HG03457 (cell line): ENCODE data around the gene MMEL1.

Experiments
- ATAC-seq: cut with Tn5 transposase; IDR thresholded peaks from one replicate; pipeline ENCODE4 v1.9.1; 2021; ENCODE audit warnings: moderate number of reproducible peaks; ENCODE audit not compliant: unreplicated experiment

Gene MMEL1

DNA sequence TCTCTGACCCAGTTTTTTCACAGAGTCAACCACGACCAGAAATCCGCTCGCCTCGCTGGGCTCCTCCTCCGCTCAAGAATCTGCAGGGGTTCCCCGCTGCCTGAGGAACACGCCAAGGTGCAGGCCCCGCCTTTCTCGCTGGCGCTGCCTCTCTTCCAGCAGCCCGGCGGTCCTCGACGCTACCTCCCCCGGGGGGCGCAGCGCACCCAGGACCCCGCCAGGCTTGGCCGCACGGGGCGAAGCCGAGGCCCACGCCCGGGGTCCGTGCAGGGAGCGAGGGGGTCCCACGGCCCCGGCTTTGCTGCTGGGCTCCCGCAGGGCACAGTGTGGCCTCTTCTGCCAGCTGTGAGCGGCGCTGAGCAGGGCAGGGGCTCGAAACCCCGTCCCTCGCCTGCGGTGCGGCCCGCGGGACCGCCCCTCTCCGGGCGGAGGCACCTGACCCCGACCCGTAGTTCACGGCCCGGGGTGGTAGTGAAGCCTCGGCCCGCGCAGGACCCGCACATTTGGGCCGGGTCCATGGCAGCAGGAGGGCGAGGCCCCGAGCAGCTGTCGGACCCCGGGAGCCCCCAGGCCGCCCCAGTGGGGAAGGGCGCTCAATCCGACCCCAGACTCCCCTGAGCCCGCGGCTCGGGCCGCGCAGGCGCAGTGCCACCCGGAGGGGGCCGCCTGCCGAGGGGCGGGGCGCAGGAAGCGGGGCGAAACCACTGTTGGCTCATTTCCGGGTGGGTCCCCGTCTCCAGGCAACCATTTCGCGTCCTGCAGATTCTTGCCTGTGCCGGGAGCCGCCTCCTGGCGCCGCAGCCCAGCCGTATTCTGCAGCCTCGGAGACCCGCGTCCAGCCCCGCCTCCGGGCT, 10.0 kb upstream of the MMEL1 start:
- ATAC-seq, result peak; percentile 60

DNA sequence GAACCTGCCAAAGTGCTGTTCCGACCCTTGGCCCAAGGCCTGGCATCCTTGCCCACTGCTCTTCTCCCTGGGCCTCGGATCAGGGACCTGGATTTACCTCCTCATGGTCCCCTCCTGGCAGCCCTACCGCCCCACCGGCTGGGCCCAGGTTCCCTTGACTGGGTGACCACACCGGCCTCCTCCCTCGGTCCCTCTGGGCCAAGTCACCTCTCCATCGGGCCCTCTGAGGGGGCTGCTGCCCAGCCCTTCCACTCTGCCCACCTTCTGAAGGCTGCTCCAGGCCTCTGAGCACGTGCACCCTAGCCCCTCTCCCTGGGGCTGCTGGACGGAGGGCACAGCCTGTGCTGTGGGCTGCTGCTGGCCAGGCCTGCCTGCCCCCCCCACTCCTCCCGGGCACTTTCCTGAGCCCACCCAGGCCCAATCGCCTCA, 9.3 kb upstream of the MMEL1 start:
- no peak for ATAC-seq

DNA sequence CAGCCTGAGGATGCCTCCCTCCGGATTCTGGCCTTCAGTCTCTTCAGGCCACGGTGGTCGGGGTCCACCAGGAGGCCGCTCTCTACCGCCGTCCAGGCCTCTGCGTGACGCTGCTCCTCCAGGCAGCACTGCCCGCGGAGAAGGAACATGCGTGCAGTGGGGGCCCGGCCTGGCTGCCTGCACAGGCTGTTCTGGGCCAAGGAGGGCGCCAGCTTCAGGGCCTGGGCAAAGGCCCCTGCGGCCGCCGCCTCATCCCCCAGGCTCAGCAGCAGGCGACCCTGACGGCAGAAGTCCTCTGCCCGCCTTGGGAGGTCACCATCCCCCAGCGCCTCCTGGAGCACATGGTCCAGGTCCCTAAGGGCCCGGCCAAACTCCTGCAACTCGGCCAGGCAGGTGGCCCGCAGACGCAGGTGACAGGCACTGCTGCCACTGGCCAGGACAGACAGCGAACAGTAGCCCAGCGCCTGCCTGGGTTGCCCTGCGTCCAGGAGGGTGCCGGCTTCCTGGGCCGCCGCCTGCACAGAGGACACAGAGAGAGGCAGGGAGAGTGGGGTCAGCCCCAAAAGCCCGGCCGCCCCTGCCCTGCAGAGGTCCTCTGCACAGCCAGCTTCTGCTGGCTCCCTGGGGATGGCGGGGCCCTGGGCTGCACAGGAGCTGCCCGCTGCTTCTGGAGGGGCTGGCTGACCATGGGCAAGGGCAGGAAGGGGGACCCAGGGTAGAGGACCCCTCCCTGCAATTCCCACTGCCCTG, 8.7 kb upstream of the MMEL1 start:
- ATAC-seq, result no peak

DNA sequence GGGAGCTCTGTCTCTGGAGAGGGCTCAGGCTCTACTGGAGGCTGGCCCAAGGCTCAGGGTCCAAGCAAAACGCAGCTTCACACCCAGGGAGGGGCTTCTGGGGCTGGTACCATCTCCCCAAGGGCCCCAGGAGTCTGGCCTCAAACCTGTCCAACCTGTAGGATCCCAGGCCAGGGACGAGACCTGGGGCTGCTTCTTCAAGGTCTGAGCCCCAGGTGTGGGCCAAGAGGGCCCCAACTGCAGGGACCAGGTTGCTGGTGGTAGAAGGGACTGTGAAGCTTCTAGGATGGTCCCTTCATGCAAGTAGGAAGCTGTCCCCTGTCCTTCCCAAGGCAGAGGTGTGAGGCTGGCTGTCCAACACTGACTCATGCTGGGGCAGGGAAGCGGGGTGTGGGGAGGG, 7.8 kb upstream of the MMEL1 start:
- no peak for ATAC-seq

DNA sequence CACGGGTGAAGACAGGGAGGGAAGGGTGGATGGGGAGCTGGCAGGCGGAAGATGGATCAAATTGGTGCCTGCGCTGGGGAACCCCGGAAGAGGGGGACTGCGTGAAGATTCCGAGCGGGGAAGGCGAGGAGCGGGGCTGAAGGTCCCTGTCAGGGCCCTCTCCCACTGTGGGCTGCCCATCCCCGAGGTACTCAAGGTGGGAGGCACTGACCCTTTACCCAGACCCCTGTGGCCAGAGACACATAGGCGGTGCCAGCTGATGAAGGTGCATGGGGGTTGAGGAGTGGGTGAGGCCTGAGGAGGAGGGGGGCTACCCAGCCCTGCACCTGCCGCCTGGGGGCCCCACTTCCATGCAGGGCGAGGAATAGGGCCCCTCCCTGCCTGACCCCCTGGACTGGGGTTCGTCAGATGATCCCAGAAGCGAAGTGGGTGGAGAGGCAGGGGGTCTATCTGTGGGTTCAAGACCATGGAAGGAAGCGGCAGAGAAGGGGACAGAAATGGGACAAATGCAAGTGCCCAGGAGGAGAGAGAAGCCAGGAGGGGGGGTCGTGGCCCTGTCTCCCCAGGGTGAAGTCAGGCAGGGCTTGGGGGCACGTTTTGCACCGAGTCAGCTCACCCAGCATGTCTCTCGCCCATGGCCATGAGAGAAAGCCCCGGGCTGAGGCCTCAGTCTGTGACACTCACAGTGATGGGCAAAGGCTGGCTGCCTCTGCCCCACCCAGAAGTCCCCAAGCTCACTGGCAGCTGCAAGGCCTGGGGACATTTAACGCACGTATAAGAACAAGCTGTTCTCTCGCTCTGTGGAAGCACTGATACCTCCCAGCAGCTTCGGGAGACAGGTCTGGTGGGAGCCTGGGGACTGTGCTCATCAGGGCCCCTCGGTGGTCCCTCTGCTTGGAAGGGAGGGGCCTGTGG, 7.0 kb upstream of the MMEL1 start:
- ATAC-seq, result no peak

DNA sequence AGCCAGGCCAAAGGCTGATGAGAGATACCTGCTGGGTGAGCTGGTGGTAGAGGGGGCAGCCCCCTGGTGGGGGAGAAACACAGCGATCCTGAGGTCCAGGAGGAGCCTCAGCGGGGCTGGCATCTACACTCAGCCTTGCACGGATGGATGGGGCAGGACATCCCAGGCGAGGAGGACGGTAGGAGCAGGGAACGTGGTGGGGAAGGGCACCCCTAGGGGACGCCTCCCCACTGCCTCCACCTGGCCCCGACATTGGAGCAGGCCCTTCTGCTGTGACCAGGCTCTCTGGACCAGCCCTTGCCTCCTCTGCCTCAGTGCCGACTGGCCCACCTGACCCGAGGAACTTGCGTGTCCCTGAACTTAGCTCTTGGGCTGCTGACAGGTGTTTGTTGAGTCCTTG, 6.4 kb upstream of the MMEL1 start:
- no peak for ATAC-seq

DNA sequence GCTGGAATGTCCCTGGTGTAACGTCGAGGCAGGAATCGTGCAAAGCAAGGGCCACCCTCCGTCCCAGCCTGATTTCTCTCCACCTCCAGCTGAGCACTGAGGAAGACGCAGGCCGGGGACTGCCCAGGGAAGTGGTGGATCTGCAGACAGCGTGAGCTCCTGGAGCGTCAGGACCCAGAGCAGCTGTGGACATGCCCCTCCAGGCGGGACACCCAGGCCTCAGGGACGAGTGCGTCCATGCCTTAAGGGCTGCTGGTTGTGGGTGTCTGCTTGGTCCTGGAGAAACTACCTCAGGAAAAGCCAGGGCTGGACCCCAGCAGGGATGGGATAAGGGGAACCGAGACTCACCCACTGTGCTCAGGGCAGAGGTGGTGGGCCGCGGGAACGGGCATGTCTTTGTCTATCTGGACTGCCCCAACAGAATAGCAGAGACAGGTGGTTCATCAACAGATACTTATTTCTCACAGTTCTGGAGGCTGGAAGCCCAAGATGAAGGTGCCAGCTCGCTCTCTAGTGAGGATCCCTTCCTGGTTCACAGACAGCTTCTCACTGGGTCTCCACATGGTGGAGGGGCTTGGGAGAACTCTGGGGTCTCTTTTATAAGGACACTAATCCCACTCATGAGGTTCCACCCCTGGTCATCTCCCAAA, 5.8 kb upstream of the MMEL1 start:
- ATAC-seq, result no peak

DNA sequence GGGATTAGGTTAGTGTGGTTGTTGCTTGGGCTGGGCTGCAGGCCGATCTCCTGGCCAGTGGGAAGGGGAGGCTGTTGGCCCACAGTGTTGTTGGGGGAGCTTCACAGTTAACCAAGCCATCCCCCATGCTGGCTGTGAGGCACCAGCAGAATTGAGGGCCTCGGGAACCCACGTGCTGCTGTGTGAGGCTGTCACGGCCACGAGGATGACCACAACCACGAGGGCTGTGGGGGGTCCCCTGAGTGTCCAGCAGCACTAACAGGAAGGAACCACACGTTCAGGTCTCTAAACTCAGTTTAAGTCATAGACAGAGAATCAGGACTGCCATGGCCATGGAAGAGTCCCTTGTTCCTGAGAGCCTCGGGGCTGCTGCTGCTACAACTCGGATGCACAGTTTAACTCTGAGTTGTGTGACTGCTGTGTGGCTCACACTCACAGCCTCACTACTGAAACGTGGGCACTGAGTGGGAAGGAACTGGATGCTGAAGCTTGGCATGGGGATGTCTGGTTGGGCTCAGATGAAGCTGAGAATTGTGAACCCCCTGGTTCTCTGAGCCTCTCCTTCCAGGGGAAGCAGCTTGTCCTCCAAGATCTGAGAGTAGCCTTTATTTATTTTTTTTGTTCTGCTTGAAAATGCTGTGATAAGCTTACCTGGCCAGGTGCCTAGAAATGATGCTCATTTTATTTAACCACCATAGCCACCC, 4.8 kb upstream of the MMEL1 start:
- ATAC-seq, result no peak

DNA sequence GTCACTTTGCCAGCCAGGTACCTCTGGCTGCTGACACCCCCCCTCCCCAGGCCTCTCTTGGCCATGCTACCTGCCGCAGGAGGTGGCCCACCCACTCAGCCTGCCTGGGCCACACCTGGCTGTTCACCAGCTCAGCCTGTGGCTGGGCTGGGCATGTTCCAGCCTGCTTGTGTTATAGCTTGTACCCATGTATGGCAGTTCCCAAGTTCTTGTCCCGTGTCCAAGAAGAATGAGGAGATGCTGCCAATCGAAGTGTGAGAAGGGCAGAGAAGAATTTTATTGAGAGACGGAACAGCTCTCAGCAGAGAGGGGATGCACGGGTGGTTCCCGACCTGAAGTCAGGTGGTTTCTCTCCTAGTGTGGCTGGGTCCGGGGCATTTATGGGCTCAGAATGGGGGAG, 3.9 kb upstream of the MMEL1 start:
- no peak for ATAC-seq

DNA sequence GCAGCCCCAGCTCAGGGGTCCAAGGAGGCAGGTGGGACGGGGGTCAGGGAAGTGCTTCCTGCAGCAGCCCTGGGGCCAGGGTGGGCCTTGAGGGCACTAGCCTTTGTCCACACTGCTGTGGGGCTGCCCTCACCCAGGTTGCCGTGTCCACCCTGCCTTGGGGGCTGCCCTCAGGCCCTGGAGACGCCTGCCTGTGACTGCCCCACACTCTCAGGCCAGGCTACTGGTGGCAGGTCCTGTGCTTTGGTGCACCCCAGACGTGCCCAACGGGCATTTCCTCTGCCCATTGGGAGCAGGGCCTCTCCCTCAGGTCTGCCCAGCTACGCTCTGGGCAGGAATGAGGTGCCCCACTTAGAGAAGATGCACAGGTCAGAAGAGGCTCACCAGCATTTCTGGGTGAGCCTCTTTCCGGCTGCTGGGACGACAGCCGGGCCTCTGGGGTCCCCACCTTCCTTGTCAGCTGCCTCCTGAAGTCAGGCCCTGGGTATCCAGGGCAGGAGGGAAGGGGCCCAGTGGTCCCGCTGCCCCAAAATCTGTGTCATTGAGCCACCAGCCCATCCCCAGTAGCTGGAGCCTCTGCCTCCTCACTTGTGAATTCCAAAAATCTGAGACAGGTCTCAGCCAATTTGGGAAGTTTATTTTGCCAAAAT, 2.7 kb upstream of the MMEL1 start:
- no peak for ATAC-seq

DNA sequence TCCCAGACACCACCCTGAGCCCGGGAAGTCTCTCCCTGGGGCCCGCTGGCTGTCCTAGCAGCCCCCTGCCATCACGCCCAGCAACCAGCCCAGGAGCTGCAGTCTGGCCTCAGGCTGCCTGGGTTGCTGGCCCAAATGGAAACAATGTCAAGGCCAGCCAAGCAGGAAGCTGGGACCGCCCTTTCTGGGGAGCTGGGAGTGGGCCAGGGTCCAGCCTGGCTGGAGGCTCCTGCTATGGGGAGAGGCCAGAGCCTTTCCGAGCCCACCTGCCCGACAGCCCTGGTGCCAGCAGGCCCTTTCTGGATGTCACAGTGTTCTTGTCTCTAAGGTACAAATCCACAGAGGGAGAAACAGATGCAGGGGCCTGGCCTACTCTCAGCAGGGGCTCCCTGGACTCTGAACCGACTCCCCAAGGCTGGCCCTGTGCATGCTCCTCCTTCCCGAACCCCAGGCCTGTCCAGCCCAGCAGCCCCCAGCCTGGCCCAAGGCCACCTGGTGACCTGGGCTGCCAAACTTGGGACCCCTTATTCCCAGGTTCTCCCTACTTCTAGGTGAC, 1.2 kb upstream of the MMEL1 start:
- ATAC-seq, result no peak

DNA sequence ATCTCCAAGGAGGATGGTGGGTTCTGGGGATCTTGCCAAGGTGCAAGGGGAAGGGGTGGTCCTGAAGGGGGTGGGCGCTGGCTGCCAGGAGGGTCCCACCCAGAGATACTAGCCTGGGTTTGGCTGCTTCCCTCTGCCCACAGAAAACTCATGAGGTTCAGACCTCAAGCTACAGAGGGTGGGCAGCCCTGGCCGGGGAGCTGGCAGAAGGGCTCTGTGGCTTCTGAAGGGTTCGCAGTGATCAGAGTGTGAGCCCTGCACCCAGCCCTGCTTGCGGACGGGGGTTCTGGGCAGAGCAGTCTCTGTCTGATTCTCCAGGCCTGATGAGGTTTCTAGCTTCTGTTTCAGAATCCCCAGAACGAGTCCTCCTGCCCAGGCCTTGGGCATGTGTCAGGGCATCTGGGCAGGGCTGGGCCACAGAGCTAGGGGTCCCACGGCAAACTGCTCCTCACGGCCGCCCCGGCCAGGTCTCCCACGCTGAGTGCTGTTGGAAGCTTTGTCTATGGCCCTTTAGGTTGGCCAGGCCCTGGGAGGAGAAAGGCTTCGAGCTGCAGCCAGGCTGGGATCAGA, 635 bp upstream of the MMEL1 start:
- no peak for ATAC-seq

DNA sequence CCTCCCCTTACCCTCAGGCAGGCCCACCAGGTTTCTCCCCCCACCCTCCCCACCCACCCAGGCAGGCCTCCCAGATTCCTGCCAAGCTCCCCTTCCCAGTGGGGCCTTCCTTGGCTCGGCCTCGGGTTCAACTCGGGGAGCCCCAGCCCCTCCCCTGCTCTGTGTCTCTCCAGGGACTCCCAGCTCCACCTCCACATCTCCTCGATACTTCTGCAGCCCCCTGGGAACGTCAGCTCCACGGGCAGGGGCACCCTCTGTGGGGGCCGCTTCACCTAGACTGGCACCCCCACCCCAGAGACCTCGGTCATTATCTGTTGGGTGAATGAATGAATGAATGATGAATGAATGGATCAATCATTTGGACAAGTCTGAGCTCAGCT, 775 bp downstream of the MMEL1 start:
- no peak for ATAC-seq

DNA sequence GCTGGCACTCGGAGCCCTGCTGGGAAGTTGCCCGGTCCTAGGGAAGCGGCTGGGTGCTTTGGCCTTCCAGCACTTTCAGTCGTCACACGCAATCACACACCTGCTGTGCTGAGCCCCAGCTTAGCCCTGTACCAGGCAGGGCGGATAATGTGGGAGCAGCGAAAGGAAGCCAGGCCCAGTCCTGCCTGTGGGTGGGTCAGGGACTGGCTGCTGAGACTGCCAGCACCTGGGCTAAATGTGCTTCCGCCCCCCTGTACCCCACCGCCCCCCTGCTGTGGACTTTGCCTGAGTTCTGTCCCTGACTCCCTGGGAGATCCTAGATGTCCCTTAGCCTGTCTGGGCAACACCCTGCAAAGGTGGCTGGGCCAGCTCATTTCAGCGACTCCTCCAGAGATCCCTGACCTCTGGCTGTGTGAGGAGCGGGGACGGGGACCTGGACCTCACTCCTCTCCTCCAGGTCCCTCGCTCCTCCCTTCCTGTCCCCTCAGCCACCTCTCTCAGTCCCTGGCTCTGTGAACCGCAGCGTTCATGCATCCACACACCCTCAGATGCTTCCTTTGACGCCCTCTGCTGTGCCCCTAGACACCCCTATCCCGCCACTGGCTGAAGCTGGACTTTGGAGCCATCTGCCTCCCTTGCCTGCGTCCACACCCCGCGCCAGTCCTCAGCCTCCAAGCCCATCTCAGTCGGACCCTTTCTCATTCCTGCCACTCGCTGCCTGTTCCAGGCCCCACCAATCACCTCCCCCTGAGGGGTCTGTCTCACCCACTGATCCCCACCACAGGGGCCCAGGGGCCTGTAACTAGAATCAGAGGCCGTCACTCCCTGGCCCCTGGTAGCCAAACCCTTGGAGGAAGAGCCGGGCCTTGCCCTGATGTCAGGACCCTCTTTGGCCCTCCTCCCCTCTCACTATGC, 1.4 kb downstream of the MMEL1 start:
- no peak for ATAC-seq

DNA sequence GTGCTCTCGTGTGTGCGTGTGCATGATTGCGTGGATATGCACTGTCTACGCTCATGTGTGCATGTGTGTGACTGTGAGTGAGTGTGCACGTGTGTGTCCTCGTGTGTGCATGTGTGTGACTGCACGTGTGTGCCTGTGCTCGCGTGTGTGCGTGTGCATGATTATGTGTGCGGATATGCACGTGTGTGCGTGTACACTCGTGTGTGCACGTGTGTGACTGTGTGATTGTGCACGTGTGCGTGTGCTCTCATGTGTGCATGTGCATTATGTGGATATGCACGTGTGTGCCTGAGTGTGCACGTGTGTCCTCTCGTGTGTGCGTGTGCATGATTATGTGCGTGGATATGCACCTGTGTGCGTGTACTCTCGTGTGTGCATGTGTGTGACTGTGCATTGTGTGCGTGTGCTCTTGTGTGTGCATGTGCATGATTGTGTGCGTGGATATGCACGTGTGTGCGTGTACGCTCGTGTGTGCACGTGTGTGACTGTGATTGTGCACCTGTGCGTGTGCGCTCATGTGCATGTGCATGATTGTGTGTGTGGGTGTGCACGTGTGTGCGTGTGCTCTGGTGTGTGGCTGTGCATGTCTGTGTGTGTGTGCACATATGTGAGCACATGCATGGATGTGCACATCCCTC, 2.2 kb downstream of the MMEL1 start:
- no peak for ATAC-seq

DNA sequence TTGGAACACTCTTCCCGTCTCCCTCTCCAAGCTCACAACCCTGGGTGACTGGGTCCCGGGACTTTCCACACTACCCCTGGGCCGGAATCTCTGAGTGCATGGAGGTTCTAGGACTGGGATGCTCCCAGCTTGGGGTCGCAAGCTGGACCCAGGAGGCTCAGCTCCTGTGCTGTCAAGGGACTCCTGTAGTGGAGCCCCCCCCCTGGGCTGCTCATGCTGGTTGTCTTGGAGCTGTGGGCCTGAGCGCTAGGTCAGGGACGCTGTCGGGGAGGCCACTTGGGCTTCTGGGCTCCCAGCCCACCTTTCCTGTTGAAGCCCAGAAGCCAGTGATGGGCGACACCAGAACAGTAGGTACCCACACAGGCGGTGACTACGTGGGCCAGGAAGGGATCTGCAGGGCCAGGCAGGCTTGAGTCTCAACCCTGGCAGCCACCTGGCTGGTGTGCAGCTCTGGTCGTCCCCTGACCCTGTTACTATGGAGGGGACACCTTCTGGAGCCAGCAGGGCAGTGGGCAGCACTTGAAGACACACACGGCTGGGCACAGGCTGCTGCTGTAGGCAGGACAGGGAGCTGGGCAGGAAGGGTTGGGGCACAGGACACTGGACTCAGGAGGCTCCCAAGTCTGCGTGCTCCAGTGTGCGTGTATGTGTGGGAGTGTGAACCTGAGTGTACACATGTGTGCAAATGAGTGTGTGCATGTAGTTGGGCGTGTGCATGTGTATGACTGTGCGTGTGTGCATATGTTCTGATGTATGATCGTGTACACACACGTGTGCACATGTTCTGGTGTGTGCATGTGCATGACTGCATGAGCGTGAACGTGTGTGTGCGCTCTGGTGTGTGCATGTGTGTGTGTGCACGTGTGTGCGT, 3.0 kb downstream of the MMEL1 start:
- no peak for ATAC-seq
